Fibroblast of skin of right biceps (primary cell): Measurements from ENCODE around the gene MVB12B.
A peak's percentile ranks its signal among the peaks of the same experiment; 100 is the strongest.

Experiments used
- DNase-seq: peaks from one replicate; pipeline ENCODE4 v3.0.0-alpha.2; 2013

The MVB12B gene

GRCh38 chr9:126410229-126410628, 83.6 kb downstream of the MVB12B start:
- no peak for DNase-seq

DNA sequence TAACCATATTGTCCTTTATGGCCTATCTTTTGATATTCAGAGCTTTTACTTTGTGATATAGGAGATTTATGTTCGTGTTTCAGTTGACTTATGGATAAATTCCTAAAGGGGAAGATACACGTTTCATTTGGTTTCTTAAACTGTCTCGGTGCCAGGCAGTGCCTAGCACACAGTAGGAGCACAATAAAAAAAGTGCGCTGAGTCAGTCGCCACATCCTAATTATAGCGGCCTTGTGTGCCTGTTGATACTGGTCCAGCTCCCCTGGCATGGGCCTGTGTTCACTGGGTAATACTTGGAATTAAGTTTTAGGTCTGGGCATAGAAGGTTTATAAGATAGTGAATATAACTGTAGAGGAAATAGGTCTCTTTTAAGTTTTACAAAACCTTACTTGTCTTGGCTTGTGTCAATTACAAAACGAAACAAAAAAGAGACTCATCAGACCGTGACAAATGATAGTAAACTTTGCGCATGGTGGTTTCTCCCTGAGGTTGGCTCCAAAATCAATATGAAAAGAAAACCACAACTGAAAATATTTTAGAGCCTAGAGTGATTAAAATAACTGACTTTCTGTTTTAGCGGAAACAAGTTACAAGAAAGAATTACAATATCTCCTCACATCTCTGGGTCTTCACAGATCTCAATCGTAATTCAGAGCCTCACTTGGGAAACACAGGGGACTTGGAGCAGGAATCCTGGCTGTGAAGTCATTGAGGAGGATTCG, 84.8 kb downstream of the MVB12B start:
- DNase-seq = peak; percentile 50

DNA sequence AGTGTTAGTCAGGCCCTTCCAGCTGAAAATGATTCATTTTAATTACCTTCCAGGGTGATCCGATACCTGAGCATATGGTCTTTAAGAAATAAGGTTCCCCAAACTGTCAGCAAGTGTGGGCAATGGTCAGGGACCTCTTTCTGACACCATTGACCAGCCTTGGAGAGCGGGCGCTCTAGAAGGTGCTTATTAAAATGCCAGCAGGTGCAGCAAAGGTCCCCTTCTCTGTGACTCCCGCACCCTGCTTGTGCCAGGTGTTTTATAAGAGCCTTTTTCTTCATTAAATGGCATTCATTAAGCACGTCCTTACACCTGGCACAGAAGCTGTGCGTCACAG, 85.3 kb downstream of the MVB12B start:
- DNase-seq = no peak

GRCh38 chr9:126412905-126413304, 86.3 kb downstream of the MVB12B start:
- DNase-seq = no peak

GRCh38 chr9:126413391-126414068, 86.9 kb downstream of the MVB12B start:
- peak; percentile 26 for DNase-seq

- no peak for DNase-seq
Observed at GRCh38 chr9:126415741-126416370, 89.2 kb downstream of the MVB12B start.

DNA sequence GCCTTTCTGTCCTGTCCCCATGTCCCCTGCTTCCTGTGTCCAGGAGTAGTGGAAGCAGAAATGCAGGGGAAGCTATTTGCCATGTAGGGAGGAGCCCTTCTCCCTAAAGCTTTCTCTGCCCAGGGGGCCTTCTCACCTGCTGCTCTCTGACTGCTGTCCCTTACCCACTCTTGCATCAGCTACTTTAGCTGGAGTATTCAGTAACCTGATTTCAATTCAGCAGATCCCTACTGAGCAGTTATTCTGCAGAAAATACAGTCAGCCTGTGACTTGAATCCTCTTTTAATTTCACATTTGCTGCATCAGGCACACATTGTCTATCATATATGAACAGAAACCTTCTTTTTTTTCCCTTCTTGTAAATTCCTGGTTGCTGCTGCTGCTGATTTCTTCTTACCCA, 90.4 kb downstream of the MVB12B start:
- no peak for DNase-seq

DNA sequence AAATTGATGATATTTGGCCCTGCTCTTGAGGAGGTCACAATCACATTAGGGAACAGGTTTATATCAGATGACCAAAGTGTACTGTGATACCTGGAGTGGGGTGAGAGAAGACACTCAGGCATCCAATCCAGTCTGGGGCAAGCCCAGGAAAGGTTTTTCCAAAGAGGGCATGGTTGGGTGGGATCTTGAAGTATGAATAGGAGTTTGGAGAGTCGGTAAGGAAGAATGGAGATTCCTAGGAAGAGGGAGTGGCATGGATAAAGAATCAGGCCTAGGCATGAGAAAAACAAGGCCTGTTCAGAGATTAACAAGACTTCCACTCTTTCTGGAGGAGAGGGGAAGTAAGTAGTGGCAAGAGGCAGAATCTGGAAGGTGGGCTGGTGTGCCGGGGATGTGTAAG, 91.1 kb downstream of the MVB12B start:
- no peak for DNase-seq

GRCh38 chr9:126418608-126419007, 92.0 kb downstream of the MVB12B start:
- no peak for DNase-seq

DNA sequence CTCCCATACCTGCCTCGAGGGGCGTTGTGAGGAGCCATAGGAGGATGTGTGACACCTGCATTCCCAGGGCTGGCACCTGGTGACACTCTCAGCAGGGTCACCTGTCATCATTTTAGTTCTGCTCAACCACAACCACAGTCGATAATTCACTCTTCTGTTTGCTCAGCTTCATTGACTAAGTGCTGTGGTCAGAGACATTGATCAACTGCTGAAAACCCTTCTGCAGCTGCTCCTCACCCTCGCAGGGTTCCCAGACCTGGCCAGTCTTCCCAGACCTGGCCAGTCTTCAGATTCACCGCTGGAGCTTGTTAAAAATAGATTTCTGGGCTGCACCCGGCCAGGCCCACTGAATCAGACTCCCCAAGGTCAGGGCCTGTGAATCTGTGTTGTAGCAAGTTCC, 92.8 kb downstream of the MVB12B start:
- no peak for DNase-seq

GRCh38 chr9:126420135-126420534, 93.5 kb downstream of the MVB12B start:
- DNase-seq = no peak

GRCh38 chr9:126420643-126421564, 94.3 kb downstream of the MVB12B start:
- peak; percentile 26 for DNase-seq

- no peak for DNase-seq
Observed at GRCh38 chr9:126421567-126422428, 95.2 kb downstream of the MVB12B start.

DNA sequence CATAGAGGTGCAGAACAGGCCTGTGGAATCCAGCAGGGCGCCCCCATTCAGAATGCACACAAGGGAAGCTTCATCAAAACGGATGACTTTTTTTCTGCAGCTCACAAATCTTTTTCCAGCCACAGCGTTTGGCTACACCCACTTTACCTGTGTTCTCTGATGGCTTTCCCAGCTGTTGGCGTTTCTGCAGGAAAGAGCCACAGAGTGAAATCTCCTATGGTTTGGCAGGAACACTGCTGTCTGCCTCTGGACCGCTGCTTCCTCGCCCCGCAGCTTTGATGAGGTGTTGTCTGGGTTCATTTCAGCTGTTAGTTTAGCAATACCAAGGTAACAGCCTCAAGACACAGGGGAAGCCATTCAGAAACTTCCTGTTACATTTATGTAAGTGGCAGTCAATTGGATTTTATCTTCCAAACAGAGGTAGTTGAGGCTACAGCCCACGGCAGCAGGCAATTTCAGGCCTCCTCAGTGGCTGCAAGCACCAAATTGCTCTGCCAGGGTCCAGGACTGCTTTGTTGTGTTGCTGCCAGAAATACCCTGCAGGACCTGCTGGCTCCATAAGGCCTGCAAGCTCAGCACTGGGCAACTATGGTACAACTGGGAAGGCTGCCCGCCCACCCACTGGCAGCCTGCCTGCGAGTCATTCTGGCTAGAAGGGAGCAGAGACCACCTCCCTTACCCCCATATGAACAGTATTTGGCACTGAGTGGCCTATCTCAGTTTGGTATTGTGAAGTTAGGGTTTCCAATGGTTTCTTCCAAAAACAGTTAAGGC, 96.7 kb downstream of the MVB12B start:
- no peak for DNase-seq

GRCh38 chr9:126423916-126424185, 97.2 kb downstream of the MVB12B start:
- no peak for DNase-seq

GRCh38 chr9:126424511-126424910, 97.9 kb downstream of the MVB12B start:
- no peak for DNase-seq

DNA sequence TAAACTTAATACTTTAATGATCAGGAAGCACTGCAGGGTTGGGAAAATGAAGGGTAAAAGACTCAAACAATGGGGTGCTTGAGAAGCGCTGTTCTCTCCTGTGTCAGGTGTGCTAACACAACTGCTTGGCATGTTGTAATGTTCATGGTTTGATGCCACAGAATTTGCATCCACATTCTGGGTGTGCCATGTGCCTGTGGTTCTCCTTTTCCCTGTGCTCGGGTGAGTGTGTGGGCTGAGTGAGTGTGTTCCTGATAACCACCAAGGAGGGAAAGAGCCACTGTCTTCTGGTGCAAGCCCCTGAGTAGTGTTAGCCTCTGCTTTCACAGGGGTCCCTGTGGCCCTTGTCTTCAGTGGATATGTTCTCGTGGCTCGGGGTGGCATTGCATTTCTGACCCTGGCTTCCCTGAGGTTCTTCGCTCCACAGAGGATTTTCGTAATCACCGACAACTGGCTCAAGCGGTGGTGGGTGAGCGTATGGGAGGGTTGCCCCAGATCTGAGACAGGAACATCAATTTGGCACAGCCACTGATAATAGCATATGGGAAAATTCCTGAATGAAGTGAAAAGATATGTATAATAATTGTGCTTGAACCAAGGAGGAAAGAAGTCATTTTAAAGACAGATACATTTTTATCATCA, 102.0 kb downstream of the MVB12B start:
- DNase-seq = no peak

DNA sequence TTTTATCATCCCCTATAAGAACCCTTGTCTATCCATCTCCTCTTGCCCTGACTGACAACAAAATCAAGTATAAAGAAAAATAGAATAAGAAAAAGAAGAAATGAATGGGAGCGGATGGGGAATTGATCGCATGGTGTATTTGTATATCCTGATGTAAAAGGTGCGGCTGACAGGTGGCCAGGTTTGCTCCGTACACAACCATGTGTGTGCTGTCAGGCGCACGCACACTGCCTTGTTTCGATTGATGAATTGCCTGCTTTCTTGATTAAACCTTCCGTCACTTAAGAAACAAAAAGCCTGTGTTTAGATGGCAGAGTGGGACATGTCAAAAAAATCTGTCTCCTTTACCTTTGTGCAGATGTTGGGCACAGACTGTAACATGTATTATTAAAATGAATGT, 102.6 kb downstream of the MVB12B start:
- DNase-seq = no peak

- DNase-seq = no peak
Observed at GRCh38 chr9:126430124-126430523, 103.5 kb downstream of the MVB12B start.

DNA sequence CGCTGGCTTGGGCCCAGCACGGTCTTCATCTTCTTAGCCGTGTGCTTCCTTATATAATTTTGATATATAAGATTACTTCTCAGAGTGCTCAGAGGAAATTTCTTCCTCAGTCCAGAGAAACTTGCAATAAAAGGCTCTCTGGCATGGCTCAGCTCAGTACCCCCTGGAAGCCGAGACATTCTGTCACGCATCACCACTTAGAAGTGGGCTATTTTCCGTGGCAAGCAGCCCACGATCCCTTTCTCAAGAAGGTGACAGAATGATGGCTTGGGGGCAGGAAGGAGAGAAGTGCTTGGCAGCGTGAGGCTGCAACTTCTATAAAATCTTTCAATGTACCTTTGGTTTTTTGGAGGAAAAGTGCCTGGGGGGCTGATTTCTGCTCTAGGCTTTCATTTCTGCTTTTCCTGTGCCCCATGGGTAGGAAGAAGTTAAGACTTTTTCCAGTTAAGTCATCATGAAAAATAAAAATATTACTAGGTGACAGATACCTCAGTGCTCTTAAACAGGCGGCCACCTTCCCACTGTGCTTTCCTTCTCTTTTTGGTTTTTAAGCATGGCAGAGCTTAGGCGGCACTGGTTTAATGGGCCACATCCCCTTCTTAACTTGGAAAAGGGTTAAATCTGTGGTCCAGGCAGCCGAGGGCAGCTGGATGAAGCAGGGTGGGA, 104.6 kb downstream of the MVB12B start:
- no peak for DNase-seq

DNA sequence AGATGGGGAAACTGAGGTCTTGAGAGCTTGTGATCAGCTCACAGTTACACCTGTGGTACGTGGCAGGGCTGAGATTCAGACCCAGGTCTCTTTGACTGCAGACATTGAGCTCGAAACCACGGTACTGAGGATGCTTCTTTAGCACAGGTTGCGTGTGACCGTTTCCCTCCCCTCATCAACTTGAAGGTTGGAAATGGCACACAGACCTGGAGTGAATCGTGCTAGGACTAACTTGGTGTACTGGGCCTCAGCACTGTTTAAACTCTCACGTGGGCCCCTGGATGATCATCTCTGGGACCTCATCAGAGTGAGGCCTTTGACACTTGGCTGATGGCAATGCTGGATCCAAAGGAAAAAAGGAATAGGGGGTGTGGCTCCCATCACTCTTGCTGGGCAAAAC, 106.0 kb downstream of the MVB12B start:
- DNase-seq = no peak
